Activated B cell treated with CpG ODN at 0.5 μM for 24 hours (primary cell): ENCODE data around the gene KCNE1. TPM values are rescaled to one million over a fixed set of nuclear protein-coding genes. Genes with fewer than 3 reads are reported as not detected.

ENCODE experiments used
- total RNA-seq: library from RNA; stranded (reverse); gene quantifications from 2 replicates; pipeline ENCODE4 v1.2.3, GENCODE V29; 2022

KCNE1 gene
- total RNA-seq, 1 donor from 2014 or later: not detected

Other genes starting within 250 kb of the KCNE1 start
- not detected in 2 replicates for gene KCNE2, start 148.2 kb downstream of the KCNE1 start, total RNA-seq
- 3.8 and 4.3 TPM in 2 replicates for gene SMIM11, start 136.7 kb downstream of the KCNE1 start, total RNA-seq
- not detected in 2 replicates for gene SMIM34, start 88.3 kb downstream of the KCNE1 start, total RNA-seq
- gene RCAN1, start 102.9 kb upstream of the KCNE1 start, total RNA-seq: 5.8 and 6.3 TPM in 2 replicates
- gene CLIC6, start 156.8 kb upstream of the KCNE1 start, total RNA-seq: not detected in 2 replicates